ENCODE results near the gene CAB39.

CAB39 gene

DNA sequence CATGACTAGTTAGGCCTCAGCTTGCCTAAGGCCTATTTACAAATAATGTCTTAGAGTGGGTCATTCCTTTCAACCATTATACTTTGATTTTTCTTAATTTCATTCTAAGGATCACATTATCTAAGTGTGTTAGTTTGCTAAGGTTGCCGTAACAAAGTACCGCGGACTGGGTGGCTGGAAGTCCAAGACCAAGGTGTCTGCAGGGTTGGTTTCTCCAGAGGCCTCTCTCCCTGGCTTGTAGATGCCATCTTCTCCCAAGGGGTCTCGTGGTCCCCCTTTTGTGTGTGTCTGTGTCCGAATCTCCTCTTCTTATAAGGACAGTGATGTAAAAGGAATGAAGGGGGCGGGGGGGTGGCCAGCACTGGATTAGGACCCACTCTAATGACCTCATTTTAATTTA, 133.7 kb downstream of the CAB39 start:
- Histone ChIP-seq H3K36me3 (ENCODE audit: control insufficient read depth, insufficient read depth, low read length) (no peaks in the 10 kb centered on the region), H4K5ac (ENCODE audit: low read length) (no peak overlapping the region), H3K79me2 (ENCODE audit: control insufficient read depth, insufficient read depth, low read length) (no peaks in the 10 kb centered on the region), H3K56ac (ENCODE audit: low read length) (no peak overlapping the region), H3K79me1 (ENCODE audit: low read length) (no peaks in the 10 kb centered on the region), H3K9ac (ENCODE audit: low read length) (no peak overlapping the region), H3K4me1 (ENCODE audit: control insufficient read depth, low read depth, low read length) (no peaks in the 10 kb centered on the region), H3K27me3 (ENCODE audit: insufficient read depth, low read length, poor library complexity) (no peaks in the 10 kb centered on the region), H3K18ac (ENCODE audit: low read length) (no peak overlapping the region), H2AK5ac (ENCODE audit: low read length) (no peak overlapping the region), H3K23ac (ENCODE audit: low read length) (no peak overlapping the region), H3K4me3 (ENCODE audit: low read length) (no peak overlapping the region), H4K8ac (ENCODE audit: low read depth, low read length) (no peak overlapping the region), H2BK5ac (ENCODE audit: low read length) (no peak overlapping the region), H3K27ac (ENCODE audit: low read depth, low read length) (no peak overlapping the region), H3K4me2 (ENCODE audit: low read length) (no peak overlapping the region), H3K4ac (ENCODE audit: low read depth, low read length) (no peak overlapping the region), H2BK15ac (replicated peaks; ENCODE audit: low read depth) (no peak overlapping the region), H2BK120ac (ENCODE audit: low read depth, low read length) (no peak overlapping the region)
- DNase-seq = no peak
- WGBS (ENCODE audit: extremely low coverage, insufficient coverage, low lambda C conversion rate) = no CpG with 5 or more reads among the region's 6 CpGs

DNA sequence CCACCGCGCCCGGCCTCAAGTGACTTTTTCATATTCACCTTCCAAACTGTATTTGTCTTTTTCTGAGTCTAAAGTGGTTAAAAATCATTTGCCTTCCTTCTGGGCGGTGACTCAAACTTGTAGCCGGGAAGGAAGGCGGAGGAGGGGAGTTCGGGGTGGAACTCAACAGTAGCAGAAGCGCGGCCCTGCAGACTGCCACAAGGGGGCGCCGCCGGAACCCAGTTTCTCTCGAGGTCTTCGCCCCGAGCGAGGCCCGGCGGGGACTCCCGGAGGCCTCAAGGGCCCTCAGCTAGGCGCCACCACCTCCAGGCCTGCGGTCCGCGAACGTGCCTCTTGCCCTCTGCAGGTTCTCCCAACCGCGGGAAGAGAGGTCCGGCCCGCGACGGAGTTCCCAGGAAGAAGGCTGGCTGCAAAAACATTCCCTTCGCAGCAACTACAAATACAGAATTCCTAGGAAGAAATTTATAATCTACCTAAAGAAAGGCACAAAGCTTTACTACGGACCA, 135.3 kb downstream of the CAB39 start:
- Histone ChIP-seq H2BK120ac (ENCODE audit: low read depth, low read length) (no peak overlapping the region), H3K23ac (ENCODE audit: low read length) (no peak overlapping the region), H2AK5ac (ENCODE audit: low read length) (no peak overlapping the region), H3K9ac (ENCODE audit: low read length) (peak overlapping the region; percentile 40), H3K4me1 (ENCODE audit: control insufficient read depth, low read depth, low read length) (no peaks in the 10 kb centered on the region), H3K18ac (ENCODE audit: low read length) (no peak overlapping the region), H4K8ac (ENCODE audit: low read depth, low read length) (no peak overlapping the region), H3K4me3 (ENCODE audit: low read length) (no peak overlapping the region), H2BK5ac (ENCODE audit: low read length) (no peak overlapping the region), H2BK15ac (replicated peaks; ENCODE audit: low read depth) (no peak overlapping the region), H4K5ac (ENCODE audit: low read length) (no peak overlapping the region), H3K79me1 (ENCODE audit: low read length) (no peaks in the 10 kb centered on the region), H3K56ac (ENCODE audit: low read length) (no peak overlapping the region), H3K4me2 (ENCODE audit: low read length) (no peak overlapping the region), H3K27ac (ENCODE audit: low read depth, low read length) (no peak overlapping the region), H3K79me2 (ENCODE audit: control insufficient read depth, insufficient read depth, low read length) (no peaks in the 10 kb centered on the region), H3K36me3 (ENCODE audit: control insufficient read depth, insufficient read depth, low read length) (no peaks in the 10 kb centered on the region), H3K27me3 (ENCODE audit: insufficient read depth, low read length, poor library complexity) (no peaks in the 10 kb centered on the region), H3K4ac (ENCODE audit: low read depth, low read length) (no peak overlapping the region)
- no CpG with 5 or more reads among the region's 32 CpGs for WGBS (ENCODE audit: extremely low coverage, insufficient coverage, low lambda C conversion rate)
- peak; percentile 93 for DNase-seq

- H3K79me2 ChIP-seq (ENCODE audit: control insufficient read depth, insufficient read depth, low read length) = no peaks in the 10 kb centered on the region
- H3K18ac ChIP-seq (ENCODE audit: low read length) = no peak overlapping the region
- H3K36me3 ChIP-seq (ENCODE audit: control insufficient read depth, insufficient read depth, low read length) = no peaks in the 10 kb centered on the region
- WGBS (ENCODE audit: extremely low coverage, insufficient coverage, low lambda C conversion rate) = no CpG with 5 or more reads among the region's 40 CpGs
- H3K4me3 ChIP-seq (ENCODE audit: low read length) = no peak overlapping the region
- H3K9ac ChIP-seq (ENCODE audit: low read length) = no peak overlapping the region
- no peaks in the 10 kb centered on the region for H3K79me1 ChIP-seq (ENCODE audit: low read length)
- H3K27me3 ChIP-seq (ENCODE audit: insufficient read depth, low read length, poor library complexity) = no peaks in the 10 kb centered on the region
- no peak overlapping the region for H4K5ac ChIP-seq (ENCODE audit: low read length)
- H3K4ac ChIP-seq (ENCODE audit: low read depth, low read length) = no peak overlapping the region
- no peak overlapping the region for H2AK5ac ChIP-seq (ENCODE audit: low read length)
- no peak overlapping the region for H4K8ac ChIP-seq (ENCODE audit: low read depth, low read length)
- no peak overlapping the region for H3K56ac ChIP-seq (ENCODE audit: low read length)
- H3K4me1 ChIP-seq (ENCODE audit: control insufficient read depth, low read depth, low read length) = no peaks in the 10 kb centered on the region
- H2BK5ac ChIP-seq (ENCODE audit: low read length) = no peak overlapping the region
- H3K4me2 ChIP-seq (ENCODE audit: low read length) = no peak overlapping the region
- H3K27ac ChIP-seq (ENCODE audit: low read depth, low read length) = no peak overlapping the region
- H2BK120ac ChIP-seq (ENCODE audit: low read depth, low read length) = no peak overlapping the region
- H2BK15ac ChIP-seq (replicated peaks; ENCODE audit: low read depth) = no peak overlapping the region
- DNase-seq = peak; percentile 86
- H3K23ac ChIP-seq (ENCODE audit: low read length) = no peak overlapping the region
Measured at GRCh38 chr2:230849633-230850357, 137.2 kb downstream of the CAB39 start.

GRCh38 chr2:230850358-230850658, 137.7 kb downstream of the CAB39 start:
- H3K4me2 ChIP-seq (ENCODE audit: low read length) = no peak overlapping the region
- DNase-seq = no peak
- H3K79me1 ChIP-seq (ENCODE audit: low read length) = no peaks in the 10 kb centered on the region
- no peaks in the 10 kb centered on the region for H3K4me1 ChIP-seq (ENCODE audit: control insufficient read depth, low read depth, low read length)
- no peak overlapping the region for H3K56ac ChIP-seq (ENCODE audit: low read length)
- no peak overlapping the region for H3K4ac ChIP-seq (ENCODE audit: low read depth, low read length)
- WGBS (ENCODE audit: extremely low coverage, insufficient coverage, low lambda C conversion rate) = no CpG with 5 or more reads among the region's 7 CpGs
- no peak overlapping the region for H3K4me3 ChIP-seq (ENCODE audit: low read length)
- no peak overlapping the region for H2BK120ac ChIP-seq (ENCODE audit: low read depth, low read length)
- H4K8ac ChIP-seq (ENCODE audit: low read depth, low read length) = no peak overlapping the region
- H4K5ac ChIP-seq (ENCODE audit: low read length) = no peak overlapping the region
- H3K23ac ChIP-seq (ENCODE audit: low read length) = no peak overlapping the region
- no peak overlapping the region for H2BK15ac ChIP-seq (replicated peaks; ENCODE audit: low read depth)
- no peaks in the 10 kb centered on the region for H3K27me3 ChIP-seq (ENCODE audit: insufficient read depth, low read length, poor library complexity)
- no peak overlapping the region for H3K18ac ChIP-seq (ENCODE audit: low read length)
- no peaks in the 10 kb centered on the region for H3K79me2 ChIP-seq (ENCODE audit: control insufficient read depth, insufficient read depth, low read length)
- no peak overlapping the region for H3K9ac ChIP-seq (ENCODE audit: low read length)
- H2BK5ac ChIP-seq (ENCODE audit: low read length) = no peak overlapping the region
- no peak overlapping the region for H2AK5ac ChIP-seq (ENCODE audit: low read length)
- no peak overlapping the region for H3K27ac ChIP-seq (ENCODE audit: low read depth, low read length)
- no peaks in the 10 kb centered on the region for H3K36me3 ChIP-seq (ENCODE audit: control insufficient read depth, insufficient read depth, low read length)

- WGBS (ENCODE audit: extremely low coverage, insufficient coverage, low lambda C conversion rate) = no CpG with 5 or more reads among the region's 4 CpGs
Measured at GRCh38 chr2:230852113-230852512, 139.5 kb downstream of the CAB39 start.

More at GRCh38 chr2:230852113-230852512, 139.5 kb downstream of the CAB39 start:
- no peaks in the 10 kb centered on the region for H3K4me1 ChIP-seq (ENCODE audit: control insufficient read depth, low read depth, low read length)
- H2BK120ac ChIP-seq (ENCODE audit: low read depth, low read length) = no peak overlapping the region
- no peaks in the 10 kb centered on the region for H3K79me2 ChIP-seq (ENCODE audit: control insufficient read depth, insufficient read depth, low read length)
- H3K36me3 ChIP-seq (ENCODE audit: control insufficient read depth, insufficient read depth, low read length) = no peaks in the 10 kb centered on the region
- no peak overlapping the region for H2BK5ac ChIP-seq (ENCODE audit: low read length)
- no peak overlapping the region for H3K4me3 ChIP-seq (ENCODE audit: low read length)
- H3K56ac ChIP-seq (ENCODE audit: low read length) = no peak overlapping the region
- H2BK15ac ChIP-seq (replicated peaks; ENCODE audit: low read depth) = no peak overlapping the region
- H3K23ac ChIP-seq (ENCODE audit: low read length) = no peak overlapping the region
- H3K18ac ChIP-seq (ENCODE audit: low read length) = no peak overlapping the region
- no peak overlapping the region for H3K9ac ChIP-seq (ENCODE audit: low read length)
- no peak for DNase-seq
- H4K5ac ChIP-seq (ENCODE audit: low read length) = no peak overlapping the region
- H3K27ac ChIP-seq (ENCODE audit: low read depth, low read length) = no peak overlapping the region
- H3K27me3 ChIP-seq (ENCODE audit: insufficient read depth, low read length, poor library complexity) = no peaks in the 10 kb centered on the region
- H4K8ac ChIP-seq (ENCODE audit: low read depth, low read length) = no peak overlapping the region
- no peaks in the 10 kb centered on the region for H3K79me1 ChIP-seq (ENCODE audit: low read length)
- no peak overlapping the region for H3K4ac ChIP-seq (ENCODE audit: low read depth, low read length)
- H2AK5ac ChIP-seq (ENCODE audit: low read length) = no peak overlapping the region
- H3K4me2 ChIP-seq (ENCODE audit: low read length) = no peak overlapping the region
